Cerebellar cortex (tissue), 1 donor: Measurements from ENCODE around the gene HOXB8.

Source experiments
- DNase-seq: peaks from one replicate; pipeline ENCODE4 v3.0.0-alpha.2; 2015; ENCODE audit warnings: low spot score

The HOXB8 gene

GRCh38 chr17:48596000-48596734, 18.9 kb downstream of the HOXB8 start:
- DNase-seq: no peak

- DNase-seq: no peak
Observed at GRCh38 chr17:48595278-48595999, 19.7 kb downstream of the HOXB8 start.

DNA sequence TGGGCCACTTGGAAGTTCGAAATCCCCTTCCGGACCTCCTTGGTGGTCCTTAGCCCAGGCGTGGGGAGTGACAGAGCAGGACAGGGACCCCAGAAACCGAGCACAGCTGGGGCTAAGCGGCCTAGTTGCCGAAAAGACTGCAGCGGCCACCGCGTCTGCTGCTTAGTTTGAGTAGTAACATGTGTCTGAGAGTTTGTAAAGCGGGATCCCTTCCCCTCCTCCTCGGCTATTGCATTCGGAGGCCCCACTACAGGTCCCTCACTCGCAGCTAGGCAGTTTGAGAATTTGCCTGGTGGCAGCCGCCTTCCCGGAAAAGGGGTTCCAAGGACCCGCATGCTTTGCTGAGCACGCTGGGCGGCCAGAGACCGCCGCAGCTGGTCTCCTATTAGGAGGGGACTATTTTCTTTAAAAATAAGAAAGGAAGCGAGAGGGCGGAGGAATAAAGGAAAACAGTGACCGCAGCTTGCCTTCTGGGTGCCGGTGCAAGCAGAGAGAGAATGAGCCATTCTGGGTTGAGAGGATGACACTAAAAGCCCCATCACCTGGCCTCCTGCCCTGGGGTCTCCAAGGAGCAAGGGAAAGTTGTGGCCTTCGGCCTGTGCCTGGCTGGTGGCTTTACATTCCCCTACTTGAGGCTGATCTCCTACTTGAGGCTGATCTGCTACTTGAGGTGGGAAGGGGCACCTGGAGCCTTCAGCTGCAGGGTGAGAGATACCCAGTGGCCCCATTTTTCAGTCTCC, 20.4 kb downstream of the HOXB8 start:
- no peak for DNase-seq

- DNase-seq: no peak
Observed at GRCh38 chr17:48593840-48594537, 21.1 kb downstream of the HOXB8 start.

- no peak for DNase-seq
Observed at GRCh38 chr17:48593126-48593829, 21.8 kb downstream of the HOXB8 start, which contains the start of gene HOXB5. Gene HOXB5, minus strand, starts transcription at chr17:48593779. Its CDS starts 97 bp downstream, at chr17:48593682.

DNA sequence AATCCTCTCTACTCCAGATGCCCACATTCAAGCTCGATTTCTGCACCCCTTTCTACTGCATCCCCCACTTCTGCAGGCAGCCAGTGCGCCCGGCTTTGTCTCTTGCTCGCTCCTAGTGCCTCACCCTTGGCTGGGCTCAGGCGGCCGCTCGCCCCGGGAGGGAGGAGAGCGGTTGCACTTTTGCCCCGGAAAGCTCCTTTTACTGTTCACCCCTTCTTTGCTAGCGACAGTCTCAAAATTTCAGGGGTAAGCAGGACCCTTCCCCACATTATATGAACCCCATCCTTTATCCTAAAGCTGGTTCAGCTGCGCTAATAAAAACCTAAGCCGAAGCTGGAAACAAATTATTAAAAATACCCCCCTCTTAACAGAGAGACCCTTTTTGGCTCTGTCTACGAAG, 22.5 kb downstream of the HOXB8 start:
- DNase-seq: no peak

DNA sequence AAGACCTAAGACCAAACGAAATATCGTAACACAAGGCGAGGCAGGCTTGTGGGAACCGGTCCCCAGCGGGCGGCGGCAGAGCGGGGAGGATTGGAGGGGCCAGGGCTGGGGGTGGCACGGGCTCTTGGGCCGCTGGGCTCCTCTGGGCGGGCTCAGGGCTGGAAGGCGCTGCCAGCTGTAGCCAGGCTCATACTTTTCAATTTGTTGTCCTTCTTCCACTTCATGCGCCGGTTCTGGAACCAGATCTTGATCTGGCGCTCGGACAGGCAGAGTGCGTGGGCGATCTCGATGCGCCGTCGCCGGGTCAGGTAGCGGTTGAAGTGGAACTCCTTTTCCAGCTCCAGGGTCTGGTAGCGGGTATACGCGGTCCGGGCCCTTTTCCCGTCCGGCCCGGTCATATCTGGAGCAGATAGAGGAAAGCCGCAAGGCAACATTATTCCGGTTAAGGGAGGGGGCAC, 23.0 kb downstream of the HOXB8 start:
- DNase-seq: no peak

- no peak for DNase-seq
Observed at GRCh38 chr17:48591255-48592056, 23.6 kb downstream of the HOXB8 start.

GRCh38 chr17:48590607-48591161, 24.4 kb downstream of the HOXB8 start:
- DNase-seq: no peak

- DNase-seq: no peak
Observed at GRCh38 chr17:48589831-48590606, 25.1 kb downstream of the HOXB8 start, which contains the start of gene HOXB3. Gene HOXB3, minus strand, starts transcription at chr17:48590241. Its CDS starts 37,767 bp downstream, at chr17:48552474.

DNA sequence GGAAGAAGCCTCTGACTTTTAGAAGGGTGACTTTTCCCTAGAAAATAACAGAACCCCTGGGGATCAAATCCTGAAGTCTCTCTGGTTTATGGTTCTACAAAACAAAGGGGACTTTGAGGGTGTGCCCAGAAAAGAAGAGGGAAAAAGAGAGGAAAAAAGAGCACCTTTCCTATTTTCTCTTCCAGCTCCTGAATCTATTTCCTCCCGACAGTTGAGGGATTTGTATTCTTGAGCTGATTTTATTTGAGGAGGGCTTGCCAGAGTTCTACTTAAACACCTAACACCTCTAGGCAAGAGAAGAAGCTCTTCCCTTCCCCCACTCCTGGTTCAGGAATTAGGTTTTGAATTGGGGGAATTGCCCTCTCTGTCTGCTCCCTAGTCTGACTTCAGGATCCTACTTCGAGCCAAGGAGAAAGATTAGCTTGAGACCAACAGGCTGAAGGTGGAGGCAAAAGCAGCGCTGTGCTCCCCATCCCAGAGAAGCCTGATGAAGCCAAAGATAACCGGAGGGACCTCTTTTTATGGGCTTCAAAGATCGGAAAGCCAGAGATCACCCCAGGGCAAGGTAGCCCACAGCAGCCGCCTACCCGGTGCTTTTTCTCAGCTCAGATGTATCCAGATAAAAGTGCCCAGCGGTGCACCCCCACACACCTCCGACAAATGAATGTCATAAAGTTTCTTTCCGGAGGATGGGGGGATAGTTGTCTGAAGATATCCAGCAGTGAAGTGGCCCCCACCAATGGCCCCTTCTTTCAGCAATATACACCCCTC, 25.8 kb downstream of the HOXB8 start:
- no peak for DNase-seq

GRCh38 chr17:48588528-48588927, 26.6 kb downstream of the HOXB8 start:
- DNase-seq: no peak

- no peak for DNase-seq
Observed at GRCh38 chr17:48588074-48588415, 27.0 kb downstream of the HOXB8 start.

GRCh38 chr17:48587276-48588073, 27.6 kb downstream of the HOXB8 start:
- no peak for DNase-seq

DNA sequence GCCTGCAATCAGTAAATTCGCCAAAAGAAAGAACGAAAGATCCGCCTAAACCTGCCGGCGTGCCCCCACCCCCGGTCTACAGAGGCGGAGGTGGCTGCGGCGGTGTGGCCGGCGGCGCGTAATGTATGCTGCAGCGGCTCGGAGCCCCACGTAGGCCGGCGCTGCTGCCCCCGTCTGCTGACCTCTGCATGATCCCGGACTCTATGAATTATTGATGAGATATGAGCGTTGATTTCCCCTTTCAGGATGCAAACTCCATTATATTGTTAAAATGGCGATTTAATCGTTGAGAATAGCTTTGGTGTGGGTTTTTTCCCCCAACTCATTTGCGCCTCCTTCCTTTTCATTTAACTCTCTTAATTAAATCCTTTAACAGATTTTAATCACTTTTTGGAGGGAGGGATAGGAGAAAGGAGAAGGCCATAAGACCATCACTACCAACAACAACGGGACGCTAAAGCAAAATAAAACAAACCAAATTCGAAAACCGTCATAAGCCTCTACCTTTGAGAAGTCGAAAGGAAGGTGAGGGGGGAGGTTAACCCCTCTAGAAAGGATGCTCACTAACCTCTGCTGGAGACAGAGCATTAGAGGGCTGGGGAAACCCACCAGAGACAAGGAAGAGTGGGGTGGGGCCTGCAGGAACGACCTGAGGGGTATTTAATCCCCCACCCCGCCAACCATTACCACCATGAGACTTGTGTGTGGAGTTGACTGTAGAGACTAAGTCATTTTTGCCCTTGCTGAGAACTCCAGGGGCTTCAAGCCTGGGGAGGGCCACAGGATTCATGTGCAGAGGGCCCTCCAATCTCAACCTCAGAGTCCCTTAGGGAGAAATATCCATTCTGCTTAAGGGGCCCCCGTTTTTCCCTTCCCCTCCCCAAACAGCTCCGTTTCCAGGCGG, 28.5 kb downstream of the HOXB8 start:
- no peak for DNase-seq

- DNase-seq: no peak
Observed at GRCh38 chr17:48584223-48584741, 30.8 kb downstream of the HOXB8 start.
